ENCODE measurements around the gene CSF2RB.

The CSF2RB gene

GRCh38 chr22:36885474-36885873 is 28.0 kb upstream of the CSF2RB start:
- no peak for TF ChIP-seq NFIC (IDR thresholded peaks at IDR 0.05)
- TF ChIP-seq CREB1 (IDR thresholded peaks at IDR 0.05; ENCODE audit: low read depth), result no peak
- no peak for TF ChIP-seq CEBPB (IDR thresholded peaks at IDR 0.05)

DNA sequence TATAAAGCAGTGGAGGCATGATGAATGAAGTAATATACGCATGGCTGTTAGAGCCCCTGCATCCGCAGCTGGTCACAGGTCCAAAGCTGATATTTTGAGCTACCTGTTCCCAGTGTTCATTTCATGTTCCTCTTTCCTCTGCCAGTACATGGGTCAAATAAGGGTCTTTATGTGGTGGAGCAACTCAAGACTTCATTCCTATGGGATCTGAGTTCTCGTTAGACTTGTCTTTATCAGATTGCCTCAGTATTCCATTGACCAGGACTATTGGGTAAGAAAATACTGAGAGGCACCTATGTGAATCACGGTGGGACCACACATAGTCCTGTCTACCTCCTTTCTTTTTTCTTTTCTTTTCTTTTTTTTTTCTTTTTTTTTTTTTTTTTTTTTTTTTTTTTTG is 27.4 kb upstream of the CSF2RB start:
- TF ChIP-seq CEBPB (IDR thresholded peaks at IDR 0.05) (no peak), NFIC (IDR thresholded peaks at IDR 0.05) (no peak), TAF1 (IDR thresholded peaks at IDR 0.05; ENCODE audit: low read depth) (no peak), FOXM1 (IDR thresholded peaks at IDR 0.05; ENCODE audit: borderline replicate concordance, low read depth) (no peak), YY1 (IDR thresholded peaks at IDR 0.05; ENCODE audit: low read depth) (no peak), ZBTB7A (IDR thresholded peaks at IDR 0.05; ENCODE audit: low read depth) (no peak), TEAD4 (IDR thresholded peaks at IDR 0.05) (no peak), TCF12 (IDR thresholded peaks at IDR 0.05; ENCODE audit: low read depth) (no peak), MAX (IDR thresholded peaks at IDR 0.05) (no peak), EGR1 (IDR thresholded peaks at IDR 0.05) (no peak), CREB1 (IDR thresholded peaks at IDR 0.05; ENCODE audit: low read depth) (no peak), REST (IDR thresholded peaks at IDR 0.05; ENCODE audit: low read depth) (no peak), RAD21 (IDR thresholded peaks at IDR 0.05; ENCODE audit: low read depth) (no peak), EP300 (IDR thresholded peaks at IDR 0.05; ENCODE audit: borderline replicate concordance) (no peak)
- TF ChIP-seq, protein P1, sequence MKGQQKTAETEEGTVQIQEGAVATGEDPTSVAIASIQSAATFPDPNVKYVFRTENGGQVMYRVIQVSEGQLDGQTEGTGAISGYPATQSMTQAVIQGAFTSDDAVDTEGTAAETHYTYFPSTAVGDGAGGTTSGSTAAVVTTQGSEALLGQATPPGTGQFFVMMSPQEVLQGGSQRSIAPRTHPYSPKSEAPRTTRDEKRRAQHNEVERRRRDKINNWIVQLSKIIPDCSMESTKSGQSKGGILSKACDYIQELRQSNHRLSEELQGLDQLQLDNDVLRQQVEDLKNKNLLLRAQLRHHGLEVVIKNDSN (IDR thresholded peaks at IDR 0.05), result no peak

- TF ChIP-seq FOXM1 (IDR thresholded peaks at IDR 0.05; ENCODE audit: borderline replicate concordance, low read depth) (no peak), TCF12 (IDR thresholded peaks at IDR 0.05; ENCODE audit: low read depth) (no peak), CEBPB (IDR thresholded peaks at IDR 0.05) (no peak), TAF1 (IDR thresholded peaks at IDR 0.05; ENCODE audit: low read depth) (no peak), EP300 (IDR thresholded peaks at IDR 0.05; ENCODE audit: borderline replicate concordance) (no peak), NFIC (IDR thresholded peaks at IDR 0.05) (no peak), ZBTB7A (IDR thresholded peaks at IDR 0.05; ENCODE audit: low read depth) (no peak), CREB1 (IDR thresholded peaks at IDR 0.05; ENCODE audit: low read depth) (no peak), EGR1 (IDR thresholded peaks at IDR 0.05) (no peak), TEAD4 (IDR thresholded peaks at IDR 0.05) (no peak), RAD21 (IDR thresholded peaks at IDR 0.05; ENCODE audit: low read depth) (no peak), MAX (IDR thresholded peaks at IDR 0.05) (no peak), REST (IDR thresholded peaks at IDR 0.05; ENCODE audit: low read depth) (no peak)
- TF ChIP-seq, protein P1 (IDR thresholded peaks at IDR 0.05), result no peak
Observed at GRCh38 chr22:36887162-36887561, 26.3 kb upstream of the CSF2RB start.

DNA sequence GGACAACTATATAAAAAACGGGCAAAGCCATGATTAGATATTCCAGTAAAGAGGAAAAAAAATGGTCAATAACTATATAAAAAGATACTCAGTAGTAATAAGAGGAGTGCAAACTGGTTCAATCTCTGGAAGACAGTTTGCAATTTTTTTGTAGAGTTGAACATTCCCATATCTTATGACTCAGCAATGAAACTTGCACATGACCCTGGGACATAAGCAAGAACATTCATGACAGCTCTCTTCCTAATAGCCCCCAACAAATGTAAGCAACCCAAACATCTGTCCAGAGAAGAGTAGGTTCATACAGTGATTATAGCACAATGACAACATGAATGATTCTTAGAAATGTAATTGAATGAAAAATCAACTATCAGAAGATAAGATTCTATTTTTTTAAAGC is 21.8 kb upstream of the CSF2RB start:
- no peak for TF ChIP-seq MAX (IDR thresholded peaks at IDR 0.05)
- no peak for TF ChIP-seq TEAD4 (IDR thresholded peaks at IDR 0.05)
- no peak for TF ChIP-seq EP300 (IDR thresholded peaks at IDR 0.05; ENCODE audit: borderline replicate concordance)
- no peak for TF ChIP-seq NFIC (IDR thresholded peaks at IDR 0.05)
- no peak for TF ChIP-seq TAF1 (IDR thresholded peaks at IDR 0.05; ENCODE audit: low read depth)
- no peak for TF ChIP-seq TCF12 (IDR thresholded peaks at IDR 0.05; ENCODE audit: low read depth)
- TF ChIP-seq, protein P1 (IDR thresholded peaks at IDR 0.05), result no peak
- no peak for TF ChIP-seq EGR1 (IDR thresholded peaks at IDR 0.05)
- no peak for TF ChIP-seq YY1 (IDR thresholded peaks at IDR 0.05; ENCODE audit: low read depth)
- no peak for TF ChIP-seq CREB1 (IDR thresholded peaks at IDR 0.05; ENCODE audit: low read depth)
- no peak for TF ChIP-seq ZBTB7A (IDR thresholded peaks at IDR 0.05; ENCODE audit: low read depth)
- TF ChIP-seq RAD21 (IDR thresholded peaks at IDR 0.05; ENCODE audit: low read depth), result no peak

DNA sequence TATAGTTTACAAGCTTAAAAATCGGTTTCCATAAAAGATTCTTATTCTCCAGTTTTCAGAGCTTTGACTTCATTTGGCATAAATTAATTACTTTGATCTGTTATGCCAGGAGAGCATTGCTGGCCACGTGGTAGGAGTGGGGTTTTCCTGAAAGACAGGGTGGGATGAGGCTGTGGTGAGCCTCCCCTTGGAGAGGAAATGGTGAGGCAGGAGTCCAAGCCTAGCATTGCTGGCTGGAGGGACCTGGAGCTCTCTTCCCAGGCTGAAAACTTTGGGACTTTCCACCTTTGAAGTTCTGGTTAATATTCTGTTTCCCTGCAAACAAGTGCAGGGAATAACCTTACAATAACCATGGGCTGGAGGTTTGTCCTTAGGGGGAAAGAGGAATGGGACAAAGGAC is 21.1 kb upstream of the CSF2RB start:
- TF ChIP-seq FOXM1 (IDR thresholded peaks at IDR 0.05; ENCODE audit: borderline replicate concordance, low read depth) (no peak), EP300 (IDR thresholded peaks at IDR 0.05; ENCODE audit: borderline replicate concordance) (no peak), YY1 (IDR thresholded peaks at IDR 0.05; ENCODE audit: low read depth) (no peak), MAX (IDR thresholded peaks at IDR 0.05) (no peak), RAD21 (IDR thresholded peaks at IDR 0.05; ENCODE audit: low read depth) (no peak), TAF1 (IDR thresholded peaks at IDR 0.05; ENCODE audit: low read depth) (no peak), TEAD4 (IDR thresholded peaks at IDR 0.05) (no peak), TCF12 (IDR thresholded peaks at IDR 0.05; ENCODE audit: low read depth) (no peak), CREB1 (IDR thresholded peaks at IDR 0.05; ENCODE audit: low read depth) (no peak), REST (IDR thresholded peaks at IDR 0.05; ENCODE audit: low read depth) (no peak), ZBTB7A (IDR thresholded peaks at IDR 0.05; ENCODE audit: low read depth) (no peak), NFIC (IDR thresholded peaks at IDR 0.05) (no peak), EGR1 (IDR thresholded peaks at IDR 0.05) (no peak), CEBPB (IDR thresholded peaks at IDR 0.05) (no peak)
- TF ChIP-seq, protein P1 (IDR thresholded peaks at IDR 0.05), result no peak
